HG02981 (cell line): ENCODE results near the gene MTHFS.

Experiments used
- ATAC-seq: cut with Tn5 transposase; IDR thresholded peaks from one replicate; pipeline ENCODE4 v1.9.1; 2021; ENCODE audit warnings: mild to moderate bottlenecking, moderate library complexity; ENCODE audit not compliant: unreplicated experiment

The MTHFS gene

DNA sequence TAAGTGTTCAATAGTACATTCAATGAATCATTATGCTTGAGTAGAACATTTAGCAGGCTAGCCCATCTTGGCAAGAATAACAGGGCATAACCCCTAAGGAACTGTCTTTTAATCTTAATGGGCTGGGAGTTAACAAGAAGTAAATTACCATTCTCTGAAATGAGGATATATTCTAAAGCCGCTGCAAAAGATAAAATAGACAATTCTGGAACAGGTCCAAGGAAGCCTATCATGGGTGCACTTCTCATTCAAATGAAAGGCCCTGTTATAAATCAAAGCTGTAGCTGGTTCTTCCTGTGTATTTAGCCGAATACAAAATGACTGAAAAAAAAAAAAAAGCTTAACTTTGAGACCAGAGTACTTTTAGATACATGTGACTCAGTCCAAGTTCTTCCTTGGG, 15.6 kb downstream of the MTHFS start:
- ATAC-seq: no peak

DNA sequence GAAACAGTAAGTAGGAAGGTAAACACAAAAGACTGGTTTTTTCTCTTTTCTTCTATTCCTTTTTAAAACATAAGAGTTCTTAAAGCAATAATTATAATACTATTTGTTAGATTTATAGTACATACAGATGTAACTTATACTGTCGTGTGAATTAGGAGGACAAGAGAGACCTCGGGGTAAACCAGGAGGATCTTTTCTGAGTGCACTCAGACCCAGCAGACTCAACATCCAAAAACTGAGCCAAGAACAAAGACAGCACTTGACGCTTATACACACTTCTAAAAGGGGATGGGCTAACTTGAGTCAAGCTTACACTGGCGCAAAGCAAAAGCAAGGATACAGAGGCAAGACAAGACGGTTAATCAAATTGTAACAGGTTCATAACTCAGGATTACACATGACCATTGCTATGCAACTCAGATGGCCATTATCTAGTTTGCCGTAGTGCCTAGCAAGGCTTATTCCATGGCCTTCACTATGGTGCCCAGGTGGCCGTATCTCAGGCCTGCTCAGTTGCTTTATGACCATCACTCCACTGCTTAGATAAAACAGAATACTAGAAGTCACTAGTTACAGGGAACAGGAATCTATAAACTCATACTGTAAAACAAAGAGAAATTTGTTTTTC, 18.6 kb downstream of the MTHFS start:
- no peak for ATAC-seq

DNA sequence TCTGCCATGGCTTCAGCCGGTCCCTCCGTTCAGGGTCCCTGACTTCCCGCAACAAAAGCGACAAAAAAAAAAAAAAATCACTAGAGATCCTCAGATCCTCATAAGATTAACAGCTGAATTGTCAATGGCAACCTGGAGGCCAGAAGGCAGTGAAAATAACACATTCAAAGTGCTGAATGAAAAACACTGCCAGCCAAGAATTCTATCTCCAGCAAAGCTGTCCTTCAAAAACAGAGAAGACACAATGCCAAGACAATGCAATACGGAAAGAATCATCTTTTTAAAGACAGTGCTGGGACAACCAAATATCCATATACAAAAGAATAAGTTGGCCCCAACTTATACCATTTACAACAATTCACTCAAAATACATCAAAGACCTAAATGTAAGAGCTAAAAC, 21.6 kb downstream of the MTHFS start:
- no peak for ATAC-seq

DNA sequence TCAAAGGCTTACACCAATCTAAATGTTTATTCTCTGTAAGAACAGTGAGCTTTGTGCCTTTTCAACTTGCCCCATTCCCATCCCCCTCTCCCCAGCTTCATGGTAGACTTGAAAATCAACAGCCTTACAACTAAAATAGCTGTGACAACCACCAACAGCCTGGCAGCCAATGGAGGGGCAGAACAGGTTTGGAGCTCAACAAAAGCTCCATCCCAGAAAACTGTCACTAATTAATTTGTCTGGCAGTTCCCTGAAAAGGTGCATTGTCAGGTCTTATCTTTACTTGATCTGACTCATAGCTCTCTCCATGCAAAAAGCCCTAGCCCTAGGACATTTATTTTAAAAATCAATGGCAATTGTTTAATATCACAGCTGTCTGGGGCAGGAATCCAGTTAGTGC, 22.6 kb downstream of the MTHFS start:
- no peak for ATAC-seq

DNA sequence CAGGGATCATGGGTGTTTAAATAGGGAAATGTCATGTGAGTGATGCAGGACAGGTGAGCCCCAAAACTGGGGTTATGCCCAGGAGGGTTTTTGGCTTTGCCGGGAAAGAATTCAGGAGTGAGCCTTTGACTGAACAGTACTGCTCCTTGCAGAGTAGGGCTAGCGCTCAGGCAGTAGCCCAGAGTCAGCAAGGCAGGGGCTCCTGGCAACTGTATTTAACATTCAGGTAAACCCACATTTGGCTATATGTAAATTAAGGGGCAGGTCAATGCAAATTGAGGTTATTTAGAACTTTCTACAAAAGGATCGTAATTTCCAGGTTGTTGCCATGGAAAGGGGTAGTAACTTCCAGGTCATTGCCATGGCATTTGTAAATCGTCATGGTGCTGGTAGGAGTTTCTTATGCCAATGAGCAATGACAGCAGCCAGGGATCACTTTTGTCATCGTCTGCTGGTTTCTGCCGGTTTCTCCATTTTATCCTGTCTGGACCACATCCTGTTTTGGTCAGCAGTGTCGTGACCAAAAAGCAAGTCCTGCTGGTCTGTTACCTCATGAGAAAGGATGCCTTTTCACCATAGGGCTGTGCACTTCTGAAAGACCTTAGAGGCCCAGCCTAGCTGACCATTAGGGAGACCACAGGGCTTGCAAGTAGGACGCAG, 24.3 kb downstream of the MTHFS start:
- no peak for ATAC-seq

DNA sequence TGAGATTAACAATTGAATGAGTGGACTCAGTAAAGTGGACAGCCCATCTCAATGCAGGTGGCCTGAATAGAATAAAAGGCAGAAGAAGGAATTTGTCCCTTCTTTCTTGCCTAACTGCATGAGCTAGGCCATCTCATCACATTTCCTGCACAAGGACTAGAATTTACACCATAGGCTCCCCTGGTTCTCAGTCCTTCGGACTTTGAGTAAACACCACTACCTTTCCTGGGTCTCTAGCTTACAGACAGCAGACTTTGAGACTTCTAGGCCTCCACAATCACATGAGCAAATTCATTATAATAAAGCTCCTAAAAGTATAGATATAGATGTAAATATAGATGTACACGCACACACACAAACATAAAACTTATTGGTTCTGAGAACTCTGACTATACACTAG, 28.3 kb downstream of the MTHFS start:
- no peak for ATAC-seq

DNA sequence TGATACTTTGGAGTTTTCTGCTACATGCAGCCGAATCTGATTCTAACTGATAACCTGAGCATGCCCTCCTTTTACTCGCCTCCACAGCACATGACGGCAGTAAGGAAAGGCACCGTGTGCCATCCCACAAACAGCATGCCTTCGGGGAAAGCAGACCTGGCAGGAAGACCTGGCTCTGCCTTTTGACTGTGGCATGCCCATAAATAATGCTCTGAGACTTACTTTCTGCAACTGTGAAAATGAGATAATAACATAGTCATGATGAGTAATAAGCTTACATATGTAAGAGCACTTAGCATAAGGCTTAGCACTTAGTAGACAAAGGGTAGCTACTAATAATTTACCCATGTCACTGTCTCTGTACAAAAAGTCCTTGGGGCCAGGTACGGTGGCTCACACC, 32.9 kb downstream of the MTHFS start:
- no peak for ATAC-seq

DNA sequence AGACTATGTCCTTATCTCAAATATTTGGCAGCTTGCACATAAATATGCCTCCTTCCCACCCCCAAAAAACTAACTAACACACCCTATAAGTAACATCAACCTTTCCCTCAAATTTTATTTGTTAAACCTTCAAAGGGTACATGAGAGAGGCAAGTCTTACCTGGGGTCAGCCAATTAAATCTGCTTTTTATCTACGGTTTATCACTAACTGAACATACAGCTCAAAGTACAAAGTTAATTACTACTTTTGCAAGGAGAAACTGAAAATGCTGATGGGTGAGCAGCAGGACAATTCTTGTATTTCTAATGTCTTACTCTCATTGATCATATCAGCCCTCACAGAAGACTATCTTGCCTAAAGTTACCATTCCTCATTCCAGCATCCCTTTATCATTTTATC, 34.6 kb downstream of the MTHFS start:
- ATAC-seq: no peak

DNA sequence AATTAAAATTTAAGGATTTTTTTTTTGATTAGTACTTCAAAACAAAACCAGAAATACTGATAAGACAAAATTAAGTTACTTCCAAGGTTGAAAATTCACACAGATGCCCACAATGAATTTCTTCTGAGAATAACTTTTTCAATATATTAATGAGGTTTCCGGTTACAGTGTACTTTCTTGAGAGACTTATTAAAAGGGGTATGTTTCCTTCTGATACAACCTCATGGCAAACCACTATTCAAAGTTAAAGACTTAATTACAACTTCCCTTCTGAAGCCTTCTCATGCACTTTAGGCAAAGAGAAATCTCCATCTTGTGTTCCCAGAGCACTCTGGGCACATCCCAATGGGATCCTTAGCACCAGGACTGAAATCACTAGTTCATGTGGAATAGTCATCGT, 36.2 kb downstream of the MTHFS start:
- ATAC-seq: no peak

DNA sequence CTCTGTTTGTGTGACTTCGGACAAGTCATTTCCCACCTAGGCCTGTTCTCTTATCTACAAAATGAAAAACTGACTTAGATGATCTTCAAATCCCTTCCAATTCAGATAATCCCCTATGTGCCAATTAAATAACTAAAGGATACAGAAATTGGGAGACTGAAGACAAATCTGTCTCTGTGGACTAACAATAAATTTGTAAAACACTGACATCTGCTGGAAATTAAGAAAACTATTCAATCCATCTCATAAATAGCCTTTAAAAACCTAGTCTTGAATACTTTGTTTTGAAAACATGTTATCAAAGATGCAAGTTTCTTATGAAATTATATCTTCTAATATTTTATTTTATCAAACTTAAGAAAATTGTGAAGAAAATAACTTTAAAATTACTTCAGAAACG, 38.3 kb downstream of the MTHFS start:
- no peak for ATAC-seq

DNA sequence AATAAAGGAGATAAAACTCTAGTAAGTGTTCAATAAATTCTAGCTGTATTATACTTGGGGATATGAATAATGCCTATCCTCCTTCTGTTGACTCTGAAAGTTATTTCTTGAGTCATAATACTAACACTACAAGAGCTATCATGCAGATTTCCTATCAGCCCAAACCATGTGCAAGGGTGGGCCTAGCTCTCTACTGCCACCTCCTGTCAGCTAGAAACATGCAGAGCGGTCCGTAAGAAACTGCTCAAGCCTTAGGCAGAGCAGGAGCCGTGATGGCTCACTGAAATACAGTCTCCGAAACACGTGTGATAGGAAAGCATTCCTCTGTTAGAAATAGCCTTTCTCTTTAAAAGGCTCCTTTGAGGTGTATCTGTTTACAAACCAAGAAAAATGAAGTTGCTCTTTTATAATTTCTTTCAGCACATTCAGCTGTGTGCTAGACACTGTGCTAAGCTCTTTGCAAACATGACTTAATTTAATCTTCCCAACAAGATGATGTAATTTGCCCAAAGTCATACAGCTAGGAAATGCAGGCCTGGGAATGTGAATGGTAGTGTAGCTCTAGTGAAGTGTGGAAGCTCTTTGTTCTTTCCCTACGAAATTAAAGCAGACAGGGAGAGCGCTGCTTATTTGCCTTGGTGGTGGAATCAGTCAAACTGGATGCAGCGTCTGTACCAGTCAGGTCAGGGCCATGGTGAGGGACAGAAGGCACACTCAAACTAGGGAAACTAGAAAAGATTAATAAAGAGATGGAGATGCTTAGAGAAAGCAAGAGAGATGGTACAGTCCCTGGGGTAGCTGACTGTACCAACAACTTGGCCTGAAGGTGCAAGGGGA, 43.1 kb downstream of the MTHFS start:
- peak; percentile 90 for ATAC-seq

DNA sequence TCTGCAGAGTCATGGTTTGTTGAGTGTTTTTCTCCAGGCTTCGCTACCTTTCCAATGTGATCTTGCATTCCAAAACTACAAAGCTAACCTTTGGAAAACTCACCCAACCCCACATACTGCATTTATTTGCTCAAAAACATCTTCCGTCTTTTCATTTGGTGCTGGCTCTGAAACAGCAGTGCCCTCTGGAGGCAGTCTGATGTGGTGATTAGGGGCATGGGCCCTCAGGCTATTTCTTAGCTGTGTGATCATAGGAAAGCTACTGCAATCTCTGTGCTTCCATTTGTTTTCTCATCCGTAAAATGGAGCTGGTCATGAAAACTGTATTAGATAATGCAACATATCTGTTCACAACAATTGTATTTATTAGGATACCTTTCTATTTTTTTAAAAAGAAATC, 47.0 kb downstream of the MTHFS start:
- ATAC-seq: no peak

DNA sequence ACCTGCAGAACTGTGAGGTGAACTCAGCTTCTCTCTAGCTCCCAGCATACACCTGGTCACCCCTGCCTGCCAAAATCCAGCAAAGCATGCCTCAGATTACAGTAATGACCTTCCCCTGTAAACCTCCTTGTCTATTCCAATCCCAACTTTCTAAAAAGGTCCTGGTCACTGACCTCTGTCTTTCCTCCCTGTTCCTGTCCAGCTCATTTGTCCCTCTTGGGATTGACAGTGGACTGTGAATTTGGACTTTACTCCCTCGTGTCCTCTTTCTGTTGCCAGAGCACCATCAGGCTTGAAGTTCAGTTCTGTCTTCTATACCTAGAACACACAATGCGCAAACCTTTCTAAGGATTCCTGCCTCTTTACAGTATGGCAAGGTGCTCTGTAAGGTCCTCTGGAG, 50.3 kb downstream of the MTHFS start:
- ATAC-seq: no peak

DNA sequence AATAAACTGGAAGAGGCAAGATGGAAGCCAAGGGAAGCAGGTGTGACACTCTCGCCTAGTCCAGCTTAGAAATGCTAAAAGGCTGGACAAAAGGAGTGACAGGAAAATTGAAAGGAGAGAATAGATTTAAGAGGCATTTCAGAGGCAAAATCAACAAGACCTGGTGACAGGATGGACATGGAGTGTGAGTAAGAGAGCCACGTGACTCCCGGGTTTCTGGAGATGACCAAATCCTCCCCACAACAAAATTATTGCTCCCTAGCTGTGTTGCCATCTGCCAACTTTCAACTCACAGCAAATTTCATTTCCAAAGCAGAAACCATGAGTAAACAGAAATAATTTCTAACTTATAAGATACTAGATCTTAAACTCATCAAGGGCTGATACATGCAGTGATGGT, 52.6 kb downstream of the MTHFS start:
- no peak for ATAC-seq

DNA sequence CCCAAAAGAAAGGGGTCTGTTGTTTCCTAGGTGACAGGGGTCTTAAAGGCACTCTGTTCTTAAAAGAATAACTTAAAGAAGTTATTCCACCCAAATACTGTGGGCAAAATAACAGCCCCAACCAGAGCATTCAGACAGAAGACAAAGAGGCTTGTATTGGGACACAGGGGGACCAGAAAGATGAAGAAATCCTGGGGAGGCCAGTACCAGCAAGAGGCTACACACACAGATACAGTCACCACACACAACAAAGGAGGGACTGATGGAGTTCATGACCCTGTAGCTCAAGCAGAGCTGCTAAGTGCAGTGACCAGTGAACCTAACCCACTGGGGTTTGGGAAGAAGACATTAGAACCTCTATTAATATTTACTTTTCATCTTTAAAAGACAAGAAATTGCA, 59.0 kb downstream of the MTHFS start:
- ATAC-seq: no peak

DNA sequence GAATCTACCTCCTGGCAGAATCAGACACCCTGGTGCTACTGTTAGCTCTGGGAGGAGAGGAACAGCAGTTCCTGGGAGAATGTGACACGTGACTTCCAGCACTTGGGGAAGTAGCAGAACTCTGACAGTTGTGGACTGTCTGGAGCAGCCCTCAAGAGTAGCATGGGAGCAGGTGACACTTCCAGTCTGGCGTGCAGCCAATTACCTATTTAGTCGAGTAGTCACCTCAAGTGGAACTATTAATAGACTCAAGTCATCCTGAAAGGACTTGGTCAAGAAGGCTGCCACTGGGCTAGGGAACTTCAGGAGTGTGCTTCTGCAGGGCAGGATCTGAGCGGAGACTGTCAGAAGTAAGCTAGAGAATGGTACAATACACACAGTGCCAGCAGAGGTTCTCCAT, 62.3 kb downstream of the MTHFS start:
- no peak for ATAC-seq

DNA sequence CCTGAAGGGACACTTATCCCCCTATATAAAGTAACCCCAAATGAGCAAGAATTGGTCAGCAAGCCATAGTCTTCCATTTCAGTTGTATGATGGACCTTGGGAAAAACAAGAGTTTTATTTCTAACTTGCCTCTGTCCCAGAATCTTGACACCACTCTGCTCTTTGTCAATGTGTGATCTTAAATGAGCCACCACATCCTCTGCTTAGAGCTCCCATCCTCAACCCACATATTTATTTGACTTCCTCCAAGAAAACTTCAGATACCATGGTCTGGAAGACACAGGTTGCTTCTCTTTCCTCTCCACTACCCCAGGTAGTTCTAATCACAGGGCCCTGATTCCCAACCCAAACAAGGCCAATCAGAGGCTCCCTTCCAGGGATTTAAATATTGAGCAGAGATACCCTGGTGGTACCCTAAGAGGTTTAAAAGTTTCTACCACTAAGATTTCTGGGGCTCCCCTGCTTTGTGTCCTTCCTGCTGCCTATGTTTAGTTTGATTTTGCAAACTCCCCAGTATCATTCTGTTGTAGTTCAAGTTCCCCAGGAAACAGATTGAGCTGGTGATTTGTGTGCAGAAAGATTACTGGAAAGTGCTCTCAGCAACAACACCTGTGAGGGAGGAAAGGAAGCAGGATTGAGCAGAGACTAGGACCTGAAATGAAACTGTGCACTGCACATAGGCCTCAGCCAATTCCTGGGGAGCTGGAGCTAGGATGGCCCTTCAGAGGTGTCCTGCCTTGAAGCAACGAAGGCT, 64.3 kb downstream of the MTHFS start:
- no peak for ATAC-seq

DNA sequence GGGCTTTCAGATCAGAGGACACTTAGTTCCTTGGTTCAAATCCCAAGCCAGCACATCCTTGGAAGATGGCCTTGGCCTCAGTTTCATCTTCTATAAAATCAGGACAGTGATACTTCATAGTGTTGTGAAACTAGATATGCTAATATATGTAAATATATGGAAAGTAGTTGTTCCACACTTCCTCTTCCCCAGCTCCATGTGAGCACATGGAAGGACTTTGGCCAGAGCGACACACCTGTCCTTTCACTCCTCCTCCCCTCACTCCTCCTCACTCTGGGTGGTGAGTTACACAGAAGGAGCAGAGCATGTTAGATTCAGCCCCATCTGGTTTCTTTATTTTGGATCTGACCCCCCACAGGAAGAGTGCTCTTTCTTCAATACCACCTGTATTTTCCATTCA, 65.2 kb downstream of the MTHFS start:
- no peak for ATAC-seq

DNA sequence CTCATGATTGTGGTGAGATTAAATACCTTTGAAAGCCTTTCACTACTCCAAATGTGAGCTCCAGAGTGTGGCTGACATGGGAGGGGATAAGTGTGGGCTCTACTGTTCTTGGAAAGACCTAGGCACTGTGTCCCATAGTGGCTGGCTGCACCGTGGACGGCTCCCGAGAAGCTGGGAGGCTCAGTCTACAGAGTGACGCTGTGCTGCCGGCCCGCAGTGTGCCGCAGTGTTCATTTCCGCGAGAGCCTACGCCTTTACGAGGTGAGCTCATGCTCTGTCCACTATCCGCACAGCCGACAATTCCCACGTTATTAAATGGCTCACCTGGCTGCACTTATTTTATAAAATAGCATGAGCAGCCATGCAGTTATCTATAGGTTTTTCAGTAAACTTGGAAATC, 66.9 kb downstream of the MTHFS start:
- no peak for ATAC-seq

DNA sequence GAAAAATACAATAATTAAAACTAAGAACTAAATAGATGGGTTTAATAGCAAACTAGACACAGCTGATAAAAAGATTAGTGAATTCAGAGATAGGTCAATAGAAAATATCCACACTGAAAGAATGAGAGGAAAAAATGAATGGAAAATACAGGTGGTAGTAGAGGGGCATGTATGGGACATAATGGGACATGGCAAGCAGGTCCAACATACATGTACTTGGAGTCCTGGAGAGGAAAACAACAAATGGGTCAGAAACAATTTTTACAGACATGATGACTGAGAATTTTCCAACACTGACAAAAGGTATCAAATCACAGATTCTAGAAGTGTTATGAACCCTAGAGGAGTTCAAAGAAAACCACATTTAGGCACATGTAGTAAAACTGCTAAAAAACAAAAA, 68.4 kb downstream of the MTHFS start:
- ATAC-seq: no peak

DNA sequence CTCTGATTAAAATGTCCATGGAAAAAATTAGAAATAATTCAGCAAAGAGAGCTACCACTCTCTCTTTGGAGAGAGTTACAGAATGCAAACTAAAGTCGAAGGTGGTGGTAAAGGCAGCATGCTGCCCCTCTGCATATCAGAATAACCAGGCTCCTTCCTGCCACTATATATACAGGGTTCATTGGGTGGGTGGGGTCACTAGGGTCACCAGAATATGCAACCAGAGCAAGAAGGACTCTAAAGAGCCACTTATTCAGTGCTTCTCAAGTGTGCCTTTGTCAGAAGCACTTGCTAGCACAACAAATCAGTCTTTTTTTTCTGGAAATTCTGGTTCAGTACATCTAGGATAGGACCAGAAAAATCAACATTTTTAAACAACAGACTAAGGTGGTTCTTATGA, 70.0 kb downstream of the MTHFS start:
- no peak for ATAC-seq
